Measurements from ENCODE around the gene CDC45. TPM values are rescaled to one million over a fixed set of nuclear protein-coding genes. Genes with fewer than 3 reads are reported as not detected.

Gene CDC45
- total and polyA plus RNA-seq, 4 experiments from 2014 or later: 0.53 to 0.64 (median 0.57) TPM; not detected in 1

DNA sequence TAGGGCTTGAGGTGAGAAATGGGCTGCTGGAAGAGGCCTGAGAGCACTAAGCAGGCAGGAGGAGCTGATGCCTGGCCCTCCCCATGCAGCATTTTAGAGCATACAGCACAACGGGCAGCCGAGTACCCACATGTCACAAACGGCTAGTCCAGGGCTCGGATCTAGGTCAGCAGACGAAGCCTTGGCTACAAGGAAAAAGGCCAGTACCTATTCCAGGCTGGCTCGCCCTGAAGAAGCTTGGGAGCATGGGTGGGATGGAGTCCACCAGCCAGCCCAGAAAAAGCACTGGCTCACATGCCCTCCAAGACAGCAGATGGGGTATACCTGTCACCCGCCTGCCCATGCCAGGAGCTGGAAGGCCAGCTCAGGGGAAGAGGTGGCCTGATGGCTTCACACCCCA is 10.3 kb upstream of the CDC45 start:
- Histone ChIP-seq H3K27me3 (ENCODE audit: insufficient read depth, low read length) (no peaks in the 10 kb centered on the region), H3K36me3 (ENCODE audit: insufficient read depth, low read length) (peaks cover 87% of the 10 kb centered on the region), H3K4me1 (ENCODE audit: insufficient read depth, low read length) (peaks cover 5% of the 10 kb centered on the region), H3K9me3 (ENCODE audit: control insufficient read depth in 1 of 2, low read length in 2 of 2) (no peaks in the 10 kb centered on the region), H3K27ac (ENCODE audit: low read depth, low read length) (no peak overlapping the region), H3K4me3 (ENCODE audit: low read length in 2 of 2) (no peak overlapping the region)
- Mint-ChIP-seq H3K9me3 (no peaks in the 10 kb centered on the region), H3K27ac (peak overlapping the region in 1 of 7 donors; percentile 35), H3K4me1 (peaks cover 0 to 11% (median 6%) of the 10 kb centered on the region in 4 donors), H3K27me3 (no peaks in the 10 kb centered on the region), H3K36me3 (peaks cover 66 to 88% of the 10 kb centered on the region in 2 donors), H3K4me3 (peak overlapping the region in 1 of 8 donors; percentile 60)
- DNase-seq: no peak
- ChIA-PET CTCF (ENCODE audit: partially characterized antibody) (interaction anchor here (0.6 to 1.1 kb wide), 2 partner anchors 11 to 157 kb away, joined by 3 read pairs; no protein-coding TSS in a partner anchor), POLR2A (ENCODE audit: partially characterized antibody) (interaction anchor here (0.8 kb wide), 1 partner anchor 22 kb away, joined by 3 read pairs; no protein-coding TSS in a partner anchor)
- intact Hi-C loops (cut with micrococcal nuclease): no loop called here

DNA sequence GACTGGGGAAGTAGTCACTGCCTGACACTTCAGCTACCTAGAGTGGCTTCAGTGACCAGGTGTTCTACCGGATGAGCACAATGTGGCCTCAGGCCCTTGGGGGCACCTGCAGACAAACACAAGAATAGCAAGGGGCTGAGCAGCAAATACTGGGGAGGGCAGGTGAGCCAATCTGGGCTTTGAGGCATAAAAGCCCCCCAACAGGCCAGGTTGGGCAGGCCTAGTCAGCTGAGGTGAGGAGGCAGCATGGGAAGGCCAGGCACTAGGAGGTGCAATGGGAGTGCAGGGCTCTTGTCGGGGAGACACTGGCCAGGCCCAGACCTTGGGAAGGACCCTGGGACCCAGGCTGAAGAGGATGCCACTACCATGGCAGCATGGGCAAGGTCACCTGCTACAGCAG is 9.7 kb upstream of the CDC45 start:
- H3K4me1 ChIP-seq (ENCODE audit: insufficient read depth, low read length): no peaks in the 10 kb centered on the region
- no peaks in the 10 kb centered on the region for H3K27me3 ChIP-seq (ENCODE audit: insufficient read depth, low read length)
- H3K9me3 Mint-ChIP-seq: no peaks in the 10 kb centered on the region
- no peaks in the 10 kb centered on the region for H3K9me3 ChIP-seq (ENCODE audit: control insufficient read depth in 1 of 2, low read length in 2 of 2)
- H3K27ac Mint-ChIP-seq: peak overlapping the region in 1 of 7 donors; percentile 35
- peaks cover 63 to 83% of the 10 kb centered on the region in 2 donors for H3K36me3 Mint-ChIP-seq
- peaks cover 81% of the 10 kb centered on the region for H3K36me3 ChIP-seq (ENCODE audit: insufficient read depth, low read length)
- ChIA-PET CTCF (ENCODE audit: partially characterized antibody) (interaction anchor here (0.6 kb wide), 1 partner anchor 158 kb away, joined by 3 read pairs; no protein-coding TSS in a partner anchor), POLR2A (ENCODE audit: partially characterized antibody) (interaction anchor here (0.8 kb wide), 1 partner anchor 23 kb away, joined by 3 read pairs; no protein-coding TSS in a partner anchor)
- no peak overlapping the region for H3K4me3 Mint-ChIP-seq
- DNase-seq: no peak
- no peak overlapping the region for H3K4me3 ChIP-seq (ENCODE audit: low read length in 2 of 2)
- H3K27me3 Mint-ChIP-seq: no peaks in the 10 kb centered on the region
- H3K27ac ChIP-seq (ENCODE audit: low read depth, low read length): no peak overlapping the region
- peaks cover 0 to 6% (median 5%) of the 10 kb centered on the region in 4 donors for H3K4me1 Mint-ChIP-seq
- intact Hi-C loops (cut with micrococcal nuclease): no loop called here

- intact Hi-C loops (cut with micrococcal nuclease): no loop called here
- ChIA-PET CTCF (ENCODE audit: partially characterized antibody) (interaction anchor here (1.2 kb wide), 1 partner anchor 158 kb away, joined by 3 read pairs; no protein-coding TSS in a partner anchor), POLR2A (ENCODE audit: partially characterized antibody) (no interaction called here)
- Histone ChIP-seq H3K27me3 (ENCODE audit: insufficient read depth, low read length) (no peaks in the 10 kb centered on the region), H3K36me3 (ENCODE audit: insufficient read depth, low read length) (peaks cover 67% of the 10 kb centered on the region), H3K27ac (ENCODE audit: low read depth, low read length) (no peak overlapping the region), H3K4me3 (ENCODE audit: low read length in 2 of 2) (no peak overlapping the region), H3K4me1 (ENCODE audit: insufficient read depth, low read length) (no peaks in the 10 kb centered on the region), H3K9me3 (ENCODE audit: control insufficient read depth in 1 of 2, low read length in 2 of 2) (no peaks in the 10 kb centered on the region)
- DNase-seq: no peak
- Mint-ChIP-seq H3K4me3 (no peak overlapping the region), H3K36me3 (peaks cover 62 to 71% of the 10 kb centered on the region in 2 donors), H3K4me1 (peaks cover 2 to 14% (median 13%) of the 10 kb centered on the region in 4 donors), H3K27ac (no peak overlapping the region), H3K9me3 (no peaks in the 10 kb centered on the region), H3K27me3 (no peaks in the 10 kb centered on the region)
Measured at GRCh38 chr22:19471572-19471971, 8.1 kb upstream of the CDC45 start.

GRCh38 chr22:19472233-19472632 is 7.5 kb upstream of the CDC45 start:
- no peak for DNase-seq
- Mint-ChIP-seq H3K36me3 (peaks cover 58 to 69% of the 10 kb centered on the region in 2 donors), H3K9me3 (no peaks in the 10 kb centered on the region), H3K4me1 (peaks cover 6 to 17% (median 16%) of the 10 kb centered on the region in 4 donors), H3K27me3 (no peaks in the 10 kb centered on the region), H3K27ac (peak overlapping the region in 1 of 7 donors; percentile 56), H3K4me3 (no peak overlapping the region)
- CTCF ChIA-PET (ENCODE audit: partially characterized antibody): interaction anchor here (1.2 kb wide), 1 partner anchor 158 kb away, joined by 3 read pairs; no protein-coding TSS in a partner anchor
- Histone ChIP-seq H3K4me3 (ENCODE audit: low read length in 2 of 2) (no peak overlapping the region), H3K36me3 (ENCODE audit: insufficient read depth, low read length) (peaks cover 61% of the 10 kb centered on the region), H3K4me1 (ENCODE audit: insufficient read depth, low read length) (peaks cover 3% of the 10 kb centered on the region), H3K27ac (ENCODE audit: low read depth, low read length) (no peak overlapping the region), H3K9me3 (ENCODE audit: control insufficient read depth in 1 of 2, low read length in 2 of 2) (no peaks in the 10 kb centered on the region), H3K27me3 (ENCODE audit: insufficient read depth, low read length) (no peaks in the 10 kb centered on the region)
- POLR2A ChIA-PET (ENCODE audit: partially characterized antibody): interaction anchor here (1.8 kb wide), 1 partner anchor 24 kb away, joined by 6 read pairs; the partner anchor contains the start of gene C22orf39
- intact Hi-C loops (cut with micrococcal nuclease): no loop called here

- intact Hi-C loops (cut with micrococcal nuclease): no loop called here
- Mint-ChIP-seq H3K27ac (no peak overlapping the region), H3K9me3 (no peaks in the 10 kb centered on the region), H3K4me1 (peaks cover 16 to 29% (median 27%) of the 10 kb centered on the region in 4 donors), H3K27me3 (no peaks in the 10 kb centered on the region), H3K4me3 (no peak overlapping the region), H3K36me3 (peaks cover 46 to 64% of the 10 kb centered on the region in 2 donors)
- no peaks in the 10 kb centered on the region for H3K27me3 ChIP-seq (ENCODE audit: insufficient read depth, low read length)
- peaks cover 13% of the 10 kb centered on the region for H3K4me1 ChIP-seq (ENCODE audit: insufficient read depth, low read length)
- peaks cover 49% of the 10 kb centered on the region for H3K36me3 ChIP-seq (ENCODE audit: insufficient read depth, low read length)
- H3K4me3 ChIP-seq (ENCODE audit: low read length in 2 of 2): no peak overlapping the region
- DNase-seq: no peak
- no peaks in the 10 kb centered on the region for H3K9me3 ChIP-seq (ENCODE audit: control insufficient read depth in 1 of 2, low read length in 2 of 2)
- CTCF ChIA-PET (ENCODE audit: partially characterized antibody): interaction anchor here (1.1 kb wide), 1 partner anchor 11 kb away, joined by 3 read pairs; no protein-coding TSS in a partner anchor
- no peak overlapping the region for H3K27ac ChIP-seq (ENCODE audit: low read depth, low read length)
- POLR2A ChIA-PET (ENCODE audit: partially characterized antibody): interaction anchor here (1.8 kb wide), 1 partner anchor 25 kb away, joined by 6 read pairs; the partner anchor contains the start of gene C22orf39
Measured at GRCh38 chr22:19473578-19473977, 6.1 kb upstream of the CDC45 start.

DNA sequence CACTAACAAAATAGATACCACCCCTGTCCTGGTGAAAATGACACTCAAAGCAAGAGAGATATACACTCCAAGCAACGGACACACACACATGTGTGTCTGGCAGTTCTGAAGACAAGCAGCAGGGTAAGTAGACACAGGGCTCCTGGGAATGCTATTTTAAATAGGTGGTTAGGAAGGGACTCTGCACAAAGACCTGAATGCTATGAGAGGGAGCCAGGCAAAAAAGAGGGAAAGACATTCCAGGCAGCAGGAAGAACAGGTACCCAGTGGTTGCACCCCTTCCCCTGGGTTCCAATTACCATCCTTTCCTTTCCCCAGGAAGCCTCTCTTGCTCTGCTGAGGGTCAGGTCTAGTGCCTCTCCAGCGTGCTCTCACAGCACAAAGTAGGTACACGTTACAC is 3.7 kb upstream of the CDC45 start:
- no peak for DNase-seq
- no peak overlapping the region for H3K27ac Mint-ChIP-seq
- Histone ChIP-seq H3K9me3 (ENCODE audit: control insufficient read depth in 1 of 2, low read length in 2 of 2) (no peaks in the 10 kb centered on the region), H3K27ac (ENCODE audit: low read depth, low read length) (no peak overlapping the region), H3K4me1 (ENCODE audit: insufficient read depth, low read length) (peaks cover 18% of the 10 kb centered on the region), H3K27me3 (ENCODE audit: insufficient read depth, low read length) (no peaks in the 10 kb centered on the region), H3K4me3 (ENCODE audit: low read length in 2 of 2) (no peak overlapping the region), H3K36me3 (ENCODE audit: insufficient read depth, low read length) (peaks cover 28% of the 10 kb centered on the region)
- ChIA-PET CTCF (ENCODE audit: partially characterized antibody) (interaction anchor here (1.9 kb wide), 1 partner anchor 331 kb away, joined by 10 read pairs; the partner anchor contains the start of gene ESS2), POLR2A (ENCODE audit: partially characterized antibody) (interaction anchor here (3.9 kb wide), 1 partner anchor 29 kb away, joined by 33 read pairs; the partner anchor contains the start of gene C22orf39)
- peaks cover 30 to 51% of the 10 kb centered on the region in 2 donors for H3K36me3 Mint-ChIP-seq
- intact Hi-C loops (cut with micrococcal nuclease): no loop called here
- no peaks in the 10 kb centered on the region for H3K27me3 Mint-ChIP-seq
- peak overlapping the region in 3 of 8 donors; percentile 7 to 50 (median 20) for H3K4me3 Mint-ChIP-seq
- H3K9me3 Mint-ChIP-seq: no peaks in the 10 kb centered on the region
- peaks cover 21 to 46% (median 35%) of the 10 kb centered on the region in 4 donors for H3K4me1 Mint-ChIP-seq

- Mint-ChIP-seq H3K27me3 (no peaks in the 10 kb centered on the region), H3K9me3 (no peaks in the 10 kb centered on the region), H3K27ac (peak overlapping the region; percentile 73 to 99 (median 88)), H3K4me3 (peak overlapping the region; percentile 65 to 98 (median 92)), H3K36me3 (peaks cover 17 to 36% of the 10 kb centered on the region in 2 donors), H3K4me1 (peaks cover 21 to 46% (median 35%) of the 10 kb centered on the region in 4 donors)
- Histone ChIP-seq H3K4me1 (ENCODE audit: insufficient read depth, low read length) (peaks cover 18% of the 10 kb centered on the region), H3K36me3 (ENCODE audit: insufficient read depth, low read length) (peaks cover 15% of the 10 kb centered on the region), H3K27me3 (ENCODE audit: insufficient read depth, low read length) (no peaks in the 10 kb centered on the region), H3K4me3 (ENCODE audit: low read length in 2 of 2) (peak overlapping the region; percentile 62 to 83), H3K9me3 (ENCODE audit: control insufficient read depth in 1 of 2, low read length in 2 of 2) (no peaks in the 10 kb centered on the region), H3K27ac (ENCODE audit: low read depth, low read length) (peak overlapping the region; percentile 96)
- DNase-seq: peak in 4 of 5 donors; percentile 11 to 24 (median 18)
- intact Hi-C loops (cut with micrococcal nuclease): loop anchor here (1.0 to 2.0 kb wide), 3 partner anchors 119 to 371 kb away; no protein-coding TSS in a partner anchor
- POLR2A ChIA-PET (ENCODE audit: partially characterized antibody): interaction anchor here (0.5 to 3.9 kb wide), 10 partner anchors 11 to 369 kb away, joined by 3 to 47 read pairs (median 4); partner anchors contain the start of genes C22orf39, DGCR2, ESS2 and HIRA
- CTCF ChIA-PET (ENCODE audit: partially characterized antibody): interaction anchor here (0.7 to 3.6 kb wide), 7 partner anchors 12 to 370 kb away, joined by 3 to 19 read pairs (median 4); partner anchors contain the start of gene ESS2
Measured at GRCh38 chr22:19477321-19478044, 2.2 kb upstream of the CDC45 start.
